HepG2 (cell line): ENCODE results near the gene CES3. TPM values are rescaled to one million over a fixed set of nuclear protein-coding genes. Genes with fewer than 3 reads are reported as not detected.

ENCODE experiments used
- ARID5B ChIP-seq: IDR thresholded peaks from 2 replicates; pipeline ENCODE4 v1.4.0; 2020; ENCODE audit warnings: mild to moderate bottlenecking, missing genetic modification reagents
- ATF2 ChIP-seq: sonication (generic); formaldehyde crosslinking; IDR thresholded peaks from 2 replicates; pipeline ENCODE4 v1.4.0; 2020; ENCODE audit warnings: missing genetic modification reagents
- CCDC6 ChIP-seq: sonication (generic); formaldehyde crosslinking; IDR thresholded peaks from 2 replicates; pipeline ENCODE4 v1.8.1; 2022; ENCODE audit warnings: mild to moderate bottlenecking, missing genetic modification reagents, moderate library complexity
- CENPT ChIP-seq: sonication (generic); formaldehyde crosslinking; IDR thresholded peaks from 2 replicates; pipeline ENCODE4 v1.8.0; 2022; ENCODE audit warnings: low read depth, mild to moderate bottlenecking, moderate library complexity, missing genetic modification reagents
- GMEB1 ChIP-seq: sonication (generic); formaldehyde crosslinking; IDR thresholded peaks from 2 replicates; pipeline ENCODE4 v1.5.1; 2020; ENCODE audit warnings: missing genetic modification reagents, mild to moderate bottlenecking, borderline replicate concordance
- HMGXB4 ChIP-seq, 2 experiments: sonication (generic) in 1 of 2; formaldehyde crosslinking in 1 of 2; IDR thresholded peaks; 2 replicates each; pipeline versions ENCODE4 v1.4.0 to v1.6.1; 2018 to 2020; ENCODE audit warnings: missing genetic modification reagents in 2 of 2, borderline replicate concordance in 1 of 2, low read depth in 1 of 2, mild to moderate bottlenecking in 1 of 2, missing biosample characterization in 1 of 2
- HNRNPH1 ChIP-seq: fragments of 200-400 bp; formaldehyde crosslinking; optimal IDR thresholded peaks from 2 replicates; pipeline ENCODE3; 2017; ENCODE audit warnings: mild to moderate bottlenecking, low read depth, low read length
- KDM4B ChIP-seq: sonication (generic); formaldehyde crosslinking; IDR thresholded peaks from 2 replicates; pipeline ENCODE4 v1.4.0; 2020; ENCODE audit warnings: missing genetic modification reagents
- NFYB ChIP-seq: sonication (generic); formaldehyde crosslinking; IDR thresholded peaks from 2 replicates; pipeline ENCODE4 v1.4.0; 2020; ENCODE audit warnings: missing genetic modification reagents
- POLR2AphosphoS2 ChIP-seq: IDR thresholded peaks from 2 replicates; pipeline ENCODE4 v1.6.1; 2011; ENCODE audit warnings: low read depth, low read length, improper control_type of control experiment
- REXO4 ChIP-seq: sonication (generic); formaldehyde crosslinking; IDR thresholded peaks from 2 replicates; pipeline ENCODE4 v1.8.0; 2022; ENCODE audit warnings: missing genetic modification reagents, mild to moderate bottlenecking, borderline replicate concordance
- RXRA ChIP-seq: sonication (generic); formaldehyde crosslinking; IDR thresholded peaks from 2 replicates; pipeline ENCODE4 v1.5.1; 2020; ENCODE audit warnings: missing genetic modification reagents
- SALL2 ChIP-seq: sonication (generic); formaldehyde crosslinking; IDR thresholded peaks from 2 replicates; pipeline ENCODE4 v1.8.1; 2023; ENCODE audit warnings: mild to moderate bottlenecking, missing genetic modification reagents, inconsistent platforms
- ZNF232 ChIP-seq: sonication (generic); formaldehyde crosslinking; IDR thresholded peaks from 2 replicates; pipeline ENCODE4 v1.4.0; 2020; ENCODE audit warnings: missing genetic modification reagents, borderline replicate concordance
- ZNF383 ChIP-seq: sonication (generic); formaldehyde crosslinking; IDR thresholded peaks from 2 replicates; pipeline ENCODE4 v1.4.0; 2020; ENCODE audit warnings: missing genetic modification reagents, mild to moderate bottlenecking, borderline replicate concordance
- ZNF550 ChIP-seq: sonication (generic); formaldehyde crosslinking; IDR thresholded peaks from 2 replicates; pipeline ENCODE4 v1.4.0; 2020; ENCODE audit warnings: mild to moderate bottlenecking, missing genetic modification reagents, borderline replicate concordance
- ZNF572 ChIP-seq: sonication (generic); formaldehyde crosslinking; IDR thresholded peaks from 2 replicates; pipeline ENCODE4 v1.5.1; 2020; ENCODE audit warnings: mild to moderate bottlenecking, missing genetic modification reagents
- ZNF614 ChIP-seq: IDR thresholded peaks from 2 replicates; pipeline ENCODE4 v1.6.1; 2018; ENCODE audit warnings: missing biosample characterization, missing genetic modification reagents, inconsistent platforms, borderline replicate concordance
- ZNF777 ChIP-seq: sonication (generic); formaldehyde crosslinking; IDR thresholded peaks from 2 replicates; pipeline ENCODE4 v1.4.0; 2020; ENCODE audit warnings: missing genetic modification reagents
- ZSCAN31 ChIP-seq: sonication (generic); formaldehyde crosslinking; IDR thresholded peaks from 2 replicates; pipeline ENCODE4 v1.5.0; 2020; ENCODE audit warnings: low read depth, mild to moderate bottlenecking, missing genetic modification reagents
- polyA plus RNA-seq, 8 experiments: library from polyadenylated mRNA; depleted of rRNA in 3 of 8; stranded (reverse) in 7 of 8; unstranded in 1 of 8; fragments of >200 nt; fragmentation: Illumina TruSeq in 4 of 8; extraction: Trizol in 4 of 8; gene quantifications; 2 replicates each; pipeline versions ENCODE4 v1.2.1 to v1.2.3, GENCODE V29; 2011 to 2016; ENCODE audit warnings: low read depth in 4 of 8, missing spikeins in 1 of 8, mixed read lengths in 1 of 8; ENCODE audit not compliant: insufficient read depth in 1 of 8
- total RNA-seq, 5 experiments: library from RNA; depleted of rRNA; stranded (reverse); fragments of >200 nt; fragmentation: Illumina TruSeq; extraction: Trizol; gene quantifications; 2 replicates each; pipeline ENCODE4 v1.2.3, GENCODE V29; 2016; ENCODE audit warnings: low read depth in 1 of 5

Gene CES3
- total and polyA plus RNA-seq, 2 of the 13 experiments (the other 11 are each of a cell fraction or from before 2014, with no cell fraction given) = 6.6 to 17.4 TPM

DNA sequence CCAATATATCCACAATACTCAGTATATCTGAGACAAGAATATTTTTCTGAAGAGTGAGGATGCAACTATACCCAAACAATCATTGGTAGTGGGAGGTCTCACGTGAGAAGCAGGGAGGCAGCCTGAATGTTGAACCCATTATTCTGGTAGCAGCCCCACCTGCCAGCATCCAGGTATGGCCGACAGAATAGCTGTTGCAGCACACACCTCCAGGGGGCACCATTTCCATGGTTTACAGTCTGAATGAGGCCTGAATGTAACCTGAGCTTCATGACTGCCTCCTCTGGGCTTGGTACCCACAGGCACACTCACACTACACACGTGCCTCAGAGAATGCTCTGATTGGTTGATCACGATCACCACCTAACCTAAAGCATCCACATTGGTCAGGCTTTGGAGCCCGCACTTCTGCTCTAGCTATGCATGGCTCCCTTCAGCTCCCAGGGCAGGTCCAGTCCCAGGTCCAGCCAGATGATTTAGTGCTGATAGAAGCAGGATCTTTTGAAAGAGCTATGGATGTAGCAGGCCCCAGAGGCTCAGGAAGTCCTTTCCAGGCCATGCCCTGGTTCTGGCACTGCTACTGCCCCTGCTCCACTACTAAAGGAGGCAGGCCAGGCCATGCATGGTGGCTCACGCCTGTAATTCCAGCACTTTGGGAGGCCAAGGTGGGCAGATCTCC, 56.9 kb downstream of the CES3 start (continued):
- TF ChIP-seq GMEB1 (peak; percentile 51; the same call in 1 of the 2 replicates), ZNF777 (CRISPR knock-in tag) (no peak; the same call in 1 of the 2 replicates), KDM4B (peak; percentile 93), RXRA (peak; percentile 41; the same call in 1 of the 2 replicates), ZNF383 (no peak), ZNF614 (0 out of 2 replicates have a peak, but pooled peaks have one; percentile 39), ATF2 (CRISPR knock-in tag) (0 out of 2 replicates have a peak, but pooled peaks have one; percentile 65), NFYB (CRISPR knock-in tag) (peak; percentile 92), ARID5B (CRISPR knock-in tag) (peak; percentile 67), CCDC6 (peak; percentile 43; the same call in 1 of the 2 replicates), POLR2AphosphoS2 (no peak), HNRNPH1 (no peak), CENPT (CRISPR knock-in tag) (0 out of 2 replicates have a peak, but pooled peaks have one; percentile 43), REXO4 (CRISPR knock-in tag) (no peak), ZSCAN31 (peak; percentile 70; the same call in 1 of the 2 replicates), ZNF572 (no peak), HMGXB4 (CRISPR knock-in tag; IDR thresholded peaks at IDR 0.05; ENCODE audit: borderline replicate concordance in 1 of 2, low read depth in 1 of 2) (peak; percentile 51 to 90; a peak in 3 of 4 replicates), ZNF550 (no peak), SALL2 (CRISPR knock-in tag) (no peak), ZNF232 (CRISPR knock-in tag) (peak; percentile 43; the same call in 1 of the 2 replicates)
